CD4-positive, alpha-beta T cell treated with Interleukin-2 at 100 ng/mL for 4 hours (primary cell): Measurements from ENCODE around the gene ANKRD27.
"Not testable (repeated sequence)": the region's sequence is repeated elsewhere in the genome, so short reads cannot be mapped to it uniquely, and the experiment has no call there.

Source experiments
- DNase-seq: peaks from one replicate; pipeline ENCODE4 v3.0.0-alpha.2; 2020; ENCODE audit warnings: low spot score

ANKRD27 gene

GRCh38 chr19:32599736-32600157, 75.2 kb downstream of the ANKRD27 start:
- DNase-seq: peak; percentile 68

DNA sequence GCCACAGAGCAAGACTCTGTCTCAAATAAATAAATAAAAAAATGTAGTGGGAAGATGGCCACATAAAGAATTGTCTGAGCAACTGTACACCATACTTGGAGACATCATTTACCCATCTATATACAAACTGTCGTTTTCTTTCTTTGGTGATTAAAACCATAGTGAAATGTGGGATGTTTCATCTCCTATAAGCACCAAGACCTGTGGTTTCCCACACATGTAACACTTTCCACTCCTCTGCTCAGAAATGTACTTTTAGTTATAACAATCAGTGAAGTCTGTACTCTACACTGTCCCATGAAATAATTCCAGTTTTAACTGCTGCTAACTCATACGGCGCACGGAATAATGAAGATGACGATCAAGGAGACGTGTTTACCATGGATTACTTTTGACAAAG, 75.7 kb downstream of the ANKRD27 start:
- no peak for DNase-seq

- no peak for DNase-seq
Observed at GRCh38 chr19:32598022-32598421, 77.0 kb downstream of the ANKRD27 start.

DNA sequence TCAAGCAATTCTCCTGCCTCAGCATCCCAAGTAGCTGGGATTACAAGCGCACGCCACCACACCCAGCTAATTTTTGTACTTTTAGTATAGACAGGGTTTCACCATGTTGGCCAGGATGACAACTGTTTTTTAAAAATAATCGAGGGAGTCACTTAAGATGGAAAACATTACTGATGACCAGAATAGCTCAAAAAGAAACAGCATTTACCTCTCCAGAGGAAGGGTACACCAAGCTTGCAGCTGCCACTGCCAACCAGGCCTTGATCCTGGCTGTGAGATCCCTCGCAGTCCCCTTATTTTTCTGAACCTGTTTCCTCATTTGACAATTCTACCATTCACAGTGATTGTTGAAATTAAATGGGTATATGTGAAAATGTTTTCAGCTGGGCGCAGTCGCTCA, 79.5 kb downstream of the ANKRD27 start:
- DNase-seq: no peak

DNA sequence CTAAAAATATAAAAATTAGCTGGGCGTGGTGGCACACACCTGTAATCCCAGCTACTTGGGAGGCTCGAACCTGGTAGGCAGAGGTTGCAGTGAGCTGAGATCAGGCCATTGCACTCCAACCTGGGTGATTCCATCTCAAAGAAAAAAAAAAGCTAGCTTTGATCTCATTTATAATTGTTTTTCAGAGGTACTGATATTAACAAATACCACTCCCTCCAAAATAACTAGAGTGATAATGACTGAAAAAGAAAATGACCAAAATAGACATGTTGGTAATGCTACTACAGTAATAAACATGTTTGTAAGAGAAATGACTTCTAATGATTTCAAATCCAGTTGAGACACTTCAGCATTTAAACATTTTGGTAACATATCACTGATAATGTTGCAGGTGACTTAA, 81.0 kb downstream of the ANKRD27 start:
- no peak for DNase-seq

DNA sequence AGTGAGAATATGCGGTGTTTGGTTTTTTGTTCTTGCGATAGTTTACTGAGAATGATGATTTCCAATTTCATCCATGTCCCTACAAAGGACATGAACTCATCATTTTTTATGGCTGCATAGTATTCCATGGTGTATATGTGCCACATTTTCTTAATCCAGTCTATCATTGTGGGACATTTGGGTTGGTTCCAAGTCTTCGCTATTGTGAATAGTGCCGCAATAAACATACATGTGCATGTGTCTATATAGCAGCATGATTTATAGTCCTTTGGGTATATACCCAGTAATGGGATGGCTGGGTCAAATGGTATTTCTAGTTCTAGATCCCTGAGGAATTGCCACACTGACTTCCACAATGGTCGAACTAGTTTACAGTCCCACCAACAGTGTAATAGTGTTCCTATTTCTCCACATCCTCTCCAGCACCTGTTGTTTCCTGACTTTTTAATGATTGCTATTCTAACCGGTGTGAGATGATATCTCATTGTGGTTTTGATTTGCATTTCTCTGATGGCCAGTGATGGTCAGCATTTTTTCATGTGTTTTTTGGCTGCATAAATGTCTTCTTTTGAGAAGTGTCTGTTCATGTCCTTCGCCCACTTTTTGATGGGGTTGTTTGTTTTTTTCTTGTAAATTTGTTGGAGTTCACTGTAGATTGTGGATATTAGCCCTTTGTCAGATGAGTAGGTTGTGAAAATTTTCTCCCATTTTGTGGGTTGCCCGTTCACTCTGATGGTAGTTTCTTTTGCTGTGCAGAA, 87.1 kb downstream of the ANKRD27 start:
- DNase-seq: not testable (repeated sequence)

GRCh38 chr19:32581705-32582179, 93.2 kb downstream of the ANKRD27 start:
- DNase-seq: no peak

GRCh38 chr19:32580901-32581704, 93.9 kb downstream of the ANKRD27 start, which contains the start of gene PDCD5:
PDCD5 (plus strand) TSS chr19:32581190; CDS start chr19:32581262, 72 bp downstream.
- peak; percentile 98 for DNase-seq

DNA sequence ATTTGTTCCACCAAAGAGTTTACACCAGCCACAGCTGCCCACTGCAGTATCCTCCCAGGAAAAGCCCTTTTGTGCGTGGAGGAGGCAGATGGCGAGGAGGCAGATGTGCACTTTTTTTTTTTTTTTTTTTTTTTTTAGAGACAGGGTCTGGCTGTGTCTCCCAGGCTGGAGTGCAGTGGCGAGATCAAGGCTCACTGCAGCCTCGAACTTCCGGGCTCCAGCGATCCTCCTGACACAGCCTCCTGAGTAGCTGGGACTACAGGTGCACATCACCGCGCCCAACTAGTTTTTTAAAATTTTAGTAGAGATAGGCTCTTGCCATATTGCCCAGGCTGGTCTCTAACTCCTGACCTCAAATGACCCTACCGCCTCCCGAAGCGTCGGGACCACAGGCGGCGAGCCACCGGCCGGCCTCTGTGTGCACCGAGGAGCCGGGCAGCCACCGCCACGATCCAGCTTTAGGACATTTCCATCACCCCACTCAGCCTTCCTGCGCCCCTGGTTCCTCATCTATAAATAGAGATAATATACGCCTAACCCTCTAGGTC, 94.6 kb downstream of the ANKRD27 start:
- DNase-seq: no peak

- no peak for DNase-seq
Observed at GRCh38 chr19:32576790-32577189, 98.2 kb downstream of the ANKRD27 start.

- DNase-seq: no peak
Observed at GRCh38 chr19:32573492-32573794, 101.5 kb downstream of the ANKRD27 start.

DNA sequence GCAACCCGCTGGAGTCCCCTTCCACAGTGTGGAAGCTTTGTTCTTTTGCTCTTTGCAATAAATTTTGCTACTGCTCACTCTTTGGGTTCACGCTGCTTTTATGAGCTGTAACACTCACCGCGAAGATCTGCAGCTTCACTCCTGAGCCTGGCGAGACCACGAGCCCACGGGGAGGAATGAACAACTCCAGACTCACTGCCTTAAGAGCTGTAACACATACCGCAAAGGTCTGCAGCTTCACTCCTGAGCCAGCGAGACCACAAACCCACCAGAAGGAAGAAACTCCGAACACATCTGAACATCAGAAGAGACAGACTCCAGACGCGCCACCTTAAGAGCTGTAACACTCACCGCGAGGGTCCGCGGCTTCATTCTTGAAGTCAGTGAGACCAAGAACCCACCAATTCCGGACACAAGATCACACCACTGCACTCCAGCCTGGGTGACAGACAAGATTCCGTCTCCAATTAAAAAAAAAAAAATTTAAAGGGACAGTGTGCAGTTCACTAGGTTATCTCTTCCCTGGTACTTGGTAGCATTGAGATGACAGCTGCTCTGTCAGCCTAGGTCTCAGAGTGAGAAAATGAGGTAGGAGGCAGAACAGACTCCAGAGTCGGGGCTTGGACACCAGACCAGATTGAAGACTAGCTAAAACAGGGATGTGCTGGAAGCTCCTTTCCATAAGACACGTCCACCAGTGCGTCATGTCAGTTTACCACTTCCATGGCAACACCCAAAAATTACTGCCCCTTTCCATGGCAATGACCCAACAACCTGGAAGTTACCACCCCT, 102.1 kb downstream of the ANKRD27 start:
- DNase-seq: not testable (repeated sequence)

GRCh38 chr19:32571471-32572075, 103.4 kb downstream of the ANKRD27 start:
- DNase-seq: not testable (repeated sequence)

GRCh38 chr19:32570081-32570785, 104.7 kb downstream of the ANKRD27 start:
- DNase-seq: peak; percentile 54

DNA sequence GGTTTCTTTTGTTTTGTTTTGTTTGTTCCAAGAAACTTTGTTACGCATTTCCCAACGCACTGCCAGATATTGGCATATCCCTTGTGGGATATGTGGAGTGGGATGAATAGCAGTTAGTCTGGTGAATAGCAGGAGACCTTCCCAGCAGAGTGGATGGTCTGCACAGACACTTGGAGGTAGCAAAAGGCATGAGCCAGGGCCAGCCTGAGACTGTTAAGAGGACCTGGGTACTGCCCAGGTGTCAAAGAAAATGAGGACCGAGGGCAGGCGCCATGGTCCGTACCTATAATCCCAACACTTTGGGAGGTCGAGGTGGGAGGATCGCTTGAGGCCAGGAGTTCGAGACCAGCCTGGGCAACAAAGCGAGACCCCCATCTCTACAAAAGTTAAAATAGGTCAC, 107.5 kb downstream of the ANKRD27 start:
- DNase-seq: no peak

DNA sequence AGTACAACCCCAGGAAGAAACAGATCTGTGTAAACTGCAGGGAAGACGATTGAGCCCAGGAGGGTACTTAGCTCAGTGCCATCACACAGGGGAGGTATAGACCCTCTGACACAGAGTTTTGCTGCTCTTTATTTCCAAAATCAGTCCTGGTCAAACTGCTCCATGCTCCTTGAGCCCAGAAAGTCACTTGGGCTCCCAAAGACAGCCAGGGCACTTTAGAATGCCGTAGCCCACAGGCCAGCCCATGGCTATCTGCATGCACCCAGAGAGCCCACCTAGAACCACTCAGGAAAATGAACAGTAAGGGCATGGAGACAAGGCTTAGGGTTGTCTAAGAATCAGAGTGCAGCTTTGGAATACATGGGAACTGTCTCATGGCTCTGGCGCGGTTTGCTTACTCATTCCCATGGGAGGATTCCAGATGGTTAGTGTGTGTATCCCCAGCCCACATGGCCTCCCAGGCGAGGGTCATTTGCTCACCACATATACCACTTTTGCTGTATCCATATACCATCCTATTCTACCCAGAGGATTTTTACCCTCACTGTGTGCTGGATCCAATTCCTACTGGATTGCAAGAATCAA, 108.6 kb downstream of the ANKRD27 start:
- DNase-seq: no peak

DNA sequence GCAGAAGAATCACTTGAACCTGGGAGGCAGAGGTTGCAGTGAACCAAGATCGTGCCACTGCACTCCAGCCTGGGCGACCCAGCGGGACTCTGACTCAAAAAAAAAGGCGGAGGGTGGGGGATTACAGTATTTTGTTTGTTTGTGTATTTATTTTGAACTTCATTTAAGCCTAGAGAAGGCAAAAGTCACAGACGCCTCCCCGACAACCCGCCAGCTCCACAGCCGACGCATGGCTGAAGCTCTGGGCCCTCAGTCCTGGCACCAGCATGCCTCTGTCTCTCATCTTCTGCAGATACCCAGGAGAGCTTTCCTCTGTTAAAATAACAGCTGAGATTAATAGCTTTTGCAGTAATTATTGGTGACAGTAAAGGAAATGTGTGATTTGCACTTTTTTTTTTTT, 111.2 kb downstream of the ANKRD27 start:
- no peak for DNase-seq

GRCh38 chr19:32558607-32559228, 116.3 kb downstream of the ANKRD27 start:
- no peak for DNase-seq

DNA sequence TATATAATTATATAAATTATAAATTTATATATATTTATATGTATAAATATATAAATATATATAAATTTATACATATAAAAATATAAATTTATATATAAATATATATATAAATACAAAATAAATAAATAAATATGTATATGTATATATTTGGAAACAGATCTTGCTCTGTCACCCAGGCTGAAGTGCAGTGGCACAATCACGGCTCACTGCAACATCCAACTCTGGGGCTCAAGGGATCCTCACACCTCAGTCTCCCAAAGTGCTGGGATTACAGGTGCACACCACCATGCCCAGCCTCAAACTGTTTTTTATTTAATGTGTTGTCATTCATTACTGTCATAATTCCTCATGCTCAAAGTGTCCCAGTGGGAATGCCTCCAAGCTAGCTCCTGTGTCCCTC, 119.2 kb downstream of the ANKRD27 start:
- no peak for DNase-seq

- no peak for DNase-seq
Observed at GRCh38 chr19:32550666-32551065, 124.3 kb downstream of the ANKRD27 start.
